GM08714 (cell line): ENCODE measurements around the gene VPS54.

Experiments used
- H3K4me3 ChIP-seq: fragments of 200-500 bp; sonication (Bioruptor generic); 2 replicates; pipeline ENCODE4 v1.5.1; 2014; ENCODE audit warnings: mild to moderate bottlenecking, low read length, inconsistent platforms
- ZNF274 ChIP-seq: IDR thresholded peaks from 2 replicates; pipeline ENCODE4 v1.6.1; 2012; ENCODE audit warnings: mild to moderate bottlenecking, low read depth, low read length

Gene VPS54

GRCh38 chr2:63843791-63844190 lies 175.4 kb downstream of the VPS54 start:
- H3K4me3 ChIP-seq, result no peak overlapping the region
- TF ChIP-seq ZNF274, result no peak

- peak overlapping the region; percentile 100; the same call in 1 of the 2 replicates for H3K4me3 ChIP-seq
- TF ChIP-seq ZNF274, result no peak
These were observed 176.1 kb downstream of the VPS54 start for GRCh38 chr2:63843093-63843492.

GRCh38 chr2:63842149-63843061 lies 176.8 kb downstream of the VPS54 start:
- TF ChIP-seq ZNF274, result no peak
- H3K4me3 ChIP-seq, result peak overlapping the region; percentile 100
